Stimulated activated naive CD4-positive, alpha-beta T cell treated with Interleukin-2 at 50 U/mL for 16 hours (primary cell): ENCODE data around the gene AMN.

Experiments
- DNase-seq: peaks from one replicate; lab custom pipeline; 2025; lab: John Stamatoyannopoulos, UW

AMN gene

GRCh38 chr14:102927878-102928411 is 5.5 kb downstream of the AMN start:
- DNase-seq, result no peak

- DNase-seq, result peak; percentile 66
Measured at GRCh38 chr14:102928412-102929240, 6.2 kb downstream of the AMN start.

GRCh38 chr14:102929241-102930137 is 7.0 kb downstream of the AMN start:
- no peak for DNase-seq

- DNase-seq, result no peak
Measured at GRCh38 chr14:102930138-102930752, 7.8 kb downstream of the AMN start.

- no peak for DNase-seq
Measured at GRCh38 chr14:102930753-102931579, 8.5 kb downstream of the AMN start.

GRCh38 chr14:102931580-102932285 is 9.3 kb downstream of the AMN start:
- DNase-seq, result no peak

- no peak for DNase-seq
Measured at GRCh38 chr14:102932484-102933248, 10.2 kb downstream of the AMN start.

- no peak for DNase-seq
Measured at GRCh38 chr14:102933618-102934231, 11.3 kb downstream of the AMN start.

- DNase-seq, result no peak
Measured at GRCh38 chr14:102935756-102936155, 13.3 kb downstream of the AMN start.

GRCh38 chr14:102937331-102938175 is 15.1 kb downstream of the AMN start:
- DNase-seq, result no peak

GRCh38 chr14:102938191-102938590 is 15.7 kb downstream of the AMN start:
- no peak for DNase-seq

GRCh38 chr14:102939329-102939728 is 16.9 kb downstream of the AMN start:
- DNase-seq, result no peak

- DNase-seq, result no peak
Measured at GRCh38 chr14:102939820-102940561, 17.5 kb downstream of the AMN start.

GRCh38 chr14:102940729-102941362 is 18.4 kb downstream of the AMN start:
- no peak for DNase-seq

- DNase-seq, result no peak
Measured at GRCh38 chr14:102941419-102942011, 19.1 kb downstream of the AMN start.

- no peak for DNase-seq
Measured at GRCh38 chr14:102942069-102942468, 19.6 kb downstream of the AMN start.

GRCh38 chr14:102943454-102943853 is 21.0 kb downstream of the AMN start:
- DNase-seq, result no peak
